NOMO-1 treated with DMSO at 0.1 percent for 48 hours (cell line): ENCODE data around the gene MORF4L1.
A peak's percentile ranks its signal among the peaks of the same experiment; 100 is the strongest.
"Not testable (repeated sequence)": the region's sequence is repeated elsewhere in the genome, so short reads cannot be mapped to it uniquely, and the experiment has no call there.

Source experiments
- DNase-seq: peaks from one replicate; lab custom pipeline; 2025; ENCODE audit not compliant: unreplicated experiment; lab: John Stamatoyannopoulos, UW

The MORF4L1 gene

GRCh38 chr15:78900819-78901533, 28.3 kb downstream of the MORF4L1 start:
- not testable (repeated sequence) for DNase-seq

GRCh38 chr15:78902281-78903032, 29.8 kb downstream of the MORF4L1 start:
- not testable (repeated sequence) for DNase-seq

GRCh38 chr15:78904599-78905358, 32.1 kb downstream of the MORF4L1 start:
- DNase-seq: no peak

GRCh38 chr15:78906316-78906620, 33.6 kb downstream of the MORF4L1 start:
- no peak for DNase-seq

GRCh38 chr15:78907577-78907976, 34.9 kb downstream of the MORF4L1 start:
- DNase-seq: no peak

- no peak for DNase-seq
These were observed 36.5 kb downstream of the MORF4L1 start for GRCh38 chr15:78909160-78909695.

- peak; percentile 5 for DNase-seq
These were observed 37.1 kb downstream of the MORF4L1 start for GRCh38 chr15:78909791-78910228.

GRCh38 chr15:78910271-78910670, 37.6 kb downstream of the MORF4L1 start:
- DNase-seq: no peak

- no peak for DNase-seq
These were observed 39.6 kb downstream of the MORF4L1 start for GRCh38 chr15:78912316-78912715.

- no peak for DNase-seq
These were observed 40.3 kb downstream of the MORF4L1 start for GRCh38 chr15:78913012-78913411.

- DNase-seq: no peak
These were observed 41.5 kb downstream of the MORF4L1 start for GRCh38 chr15:78914027-78914764.

GRCh38 chr15:78915341-78916087, 42.8 kb downstream of the MORF4L1 start:
- DNase-seq: peak; percentile 78

- no peak for DNase-seq
These were observed 43.4 kb downstream of the MORF4L1 start for GRCh38 chr15:78916088-78916487.

- DNase-seq: no peak
These were observed 45.2 kb downstream of the MORF4L1 start for GRCh38 chr15:78917888-78918287.

- no peak for DNase-seq
These were observed 48.8 kb downstream of the MORF4L1 start for GRCh38 chr15:78921517-78921916.

- no peak for DNase-seq
These were observed 49.2 kb downstream of the MORF4L1 start for GRCh38 chr15:78921940-78922339.

GRCh38 chr15:78922527-78922926, 49.8 kb downstream of the MORF4L1 start:
- no peak for DNase-seq

- DNase-seq: no peak
These were observed 50.3 kb downstream of the MORF4L1 start for GRCh38 chr15:78923015-78923414.

- no peak for DNase-seq
These were observed 51.0 kb downstream of the MORF4L1 start for GRCh38 chr15:78923480-78924360.
